Tibial artery (tissue), 4 donors: Measurements from ENCODE around the gene EIF4G2.
A peak's percentile ranks its signal among the peaks of the same experiment; 100 is the strongest.

ENCODE experiments used
- DNase-seq, 2 donors: peaks; one replicate each; pipeline ENCODE4 v3.0.0-alpha.2; 2019
- H3K27ac ChIP-seq, 2 donors: fragments of 200-600 bp; sonication (generic) in 1 of 2; 1 replicate in 1 of 2; 2 replicates in 1 of 2; pipeline ENCODE4 v1.5.1; 2018 to 2019; ENCODE audit warnings: mild to moderate bottlenecking in 1 of 2
- H3K27me3 ChIP-seq, 2 donors: fragments of 200-600 bp; sonication (generic) in 1 of 2; one replicate each; pipeline versions ENCODE4 v1.5.1 to v1.6.0; 2016 to 2019
- H3K36me3 ChIP-seq, 3 donors: fragments of 200-600 bp; sonication (generic) in 2 of 3; one replicate each; pipeline ENCODE4 v1.5.1; 2016 to 2019; ENCODE audit warnings: mild to moderate bottlenecking in 2 of 3
- H3K4me1 ChIP-seq, 4 donors: fragments of 200-600 bp; sonication (generic) in 2 of 4; 1 replicate in 3 of 4; 2 replicates in 1 of 4; pipeline ENCODE4 v1.5.1; 2016 to 2019
- H3K4me3 ChIP-seq, 2 donors: fragments of 200-600 bp; sonication (generic) in 1 of 2; 1 replicate in 1 of 2; 2 replicates in 1 of 2; pipeline ENCODE4 v1.5.1; 2018 to 2019; ENCODE audit warnings: mild to moderate bottlenecking in 2 of 2
- H3K9me3 ChIP-seq, 3 donors: fragments of 200-600 bp; sonication (generic) in 1 of 3; one replicate each; pipeline ENCODE4 v1.5.1; 2016 to 2019
- CTCF ChIP-seq, 2 experiments: fragments of 200-600 bp in 1 of 2; fragments of 450-650 bp in 1 of 2; IDR thresholded peaks; one replicate each; pipeline ENCODE4 v1.5.1; 2017 to 2019; ENCODE audit warnings: antibody characterized with exemption in 2 of 2, mild to moderate bottlenecking in 1 of 2, moderate library complexity in 1 of 2
- intact Hi-C: fragments of 100-400 bp; cut with DNase I; formaldehyde crosslinking; loops from one replicate; pipeline ENCODE4 v1.15.0; 2023; ENCODE audit warnings: low total_unique reads

Gene EIF4G2

DNA sequence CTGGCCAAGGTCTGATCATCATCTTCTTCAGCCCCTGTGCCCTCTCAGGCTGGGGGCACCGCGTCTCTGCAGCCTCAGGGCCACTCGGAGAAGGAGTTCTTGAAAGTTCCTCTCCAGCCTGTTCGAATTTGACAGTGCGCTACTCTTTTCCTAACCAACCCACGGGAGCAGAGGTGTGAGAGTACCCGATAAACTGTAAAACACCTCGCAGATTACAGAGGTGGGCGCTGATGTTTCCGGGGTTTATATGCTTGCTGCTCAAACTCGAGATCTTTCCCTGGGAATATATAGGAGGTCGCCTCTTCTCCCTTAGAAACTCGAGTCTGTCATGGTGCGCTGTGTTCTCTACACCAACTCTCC is 57.2 kb downstream of the EIF4G2 start:
- intact Hi-C loops: no loop called here
- H3K4me3 ChIP-seq: peak overlapping the region; percentile 79 to 86
- H3K27me3 ChIP-seq: no peaks in the 10 kb centered on the region
- peaks cover 0 to 25% (median 10%) of the 10 kb centered on the region in 4 donors for H3K4me1 ChIP-seq
- H3K9me3 ChIP-seq: no peaks in the 10 kb centered on the region
- H3K27ac ChIP-seq: peak overlapping the region; percentile 85 to 90
- no peak for TF ChIP-seq CTCF (IDR thresholded peaks at IDR 0.05)
- DNase-seq: peak in 1 of 2 donors; percentile 23
- peaks cover 23 to 39% (median 24%) of the 10 kb centered on the region in 3 donors for H3K36me3 ChIP-seq

- H3K4me1 ChIP-seq: peaks cover 0 to 25% (median 10%) of the 10 kb centered on the region in 4 donors
- peak; percentile 90 to 96 for DNase-seq
- no peak for TF ChIP-seq CTCF (IDR thresholded peaks at IDR 0.05)
- peak within 1 kb of the TSS; percentile 79 to 86 for H3K4me3 ChIP-seq
- H3K36me3 ChIP-seq: peaks cover 19 to 33% (median 20%) of the 10 kb centered on the region in 3 donors
- peak within 1 kb of the TSS; percentile 85 to 90 for H3K27ac ChIP-seq
- H3K27me3 ChIP-seq: no peaks in the 10 kb centered on the region
- intact Hi-C loops: no loop called here
- no peaks in the 10 kb centered on the region for H3K9me3 ChIP-seq
Observed at GRCh38 chr11:10750838-10751580, 57.7 kb downstream of the EIF4G2 start, which contains the start of gene CTR9. CTR9 (plus strand) TSS chr11:10751246; CDS start chr11:10751413, 167 bp downstream.

DNA sequence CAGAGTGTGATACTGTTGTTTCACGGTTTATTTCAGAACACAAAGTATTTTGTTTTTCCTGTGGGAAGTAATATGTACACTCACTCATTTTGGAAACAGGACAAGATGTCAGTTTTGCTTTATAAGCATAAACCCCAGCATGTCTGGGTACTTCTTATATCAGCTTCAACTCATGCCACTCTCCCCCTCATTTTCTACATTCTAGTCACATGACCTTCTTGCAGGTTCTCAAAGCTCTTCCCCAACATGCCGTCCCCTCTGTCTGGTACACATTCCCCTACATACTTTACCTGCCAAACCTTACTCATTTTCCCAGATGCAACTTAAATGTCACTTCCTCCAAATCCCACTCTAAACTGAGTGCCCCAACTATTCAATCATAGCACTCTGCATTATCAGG is 59.2 kb downstream of the EIF4G2 start:
- Histone ChIP-seq H3K4me1 (peaks cover 0 to 25% (median 10%) of the 10 kb centered on the region in 4 donors), H3K9me3 (no peaks in the 10 kb centered on the region), H3K36me3 (peaks cover 3 to 18% (median 4%) of the 10 kb centered on the region in 3 donors), H3K4me3 (no peak overlapping the region), H3K27me3 (no peaks in the 10 kb centered on the region), H3K27ac (no peak overlapping the region)
- TF ChIP-seq CTCF (IDR thresholded peaks at IDR 0.05): no peak
- intact Hi-C loops: no loop called here
- DNase-seq: no peak

GRCh38 chr11:10747733-10748132 is 61.0 kb downstream of the EIF4G2 start:
- Histone ChIP-seq H3K27me3 (no peaks in the 10 kb centered on the region), H3K27ac (no peak overlapping the region), H3K9me3 (no peaks in the 10 kb centered on the region), H3K4me1 (peaks cover 0 to 12% (median 9%) of the 10 kb centered on the region in 4 donors), H3K4me3 (no peak overlapping the region), H3K36me3 (peaks cover 0 to 1% (median 0%) of the 10 kb centered on the region in 3 donors)
- DNase-seq: no peak
- intact Hi-C loops: no loop called here
- TF ChIP-seq CTCF (IDR thresholded peaks at IDR 0.05): no peak
